GM19438 (cell line): ENCODE measurements around the gene TSEN54.

Source experiments
- ATAC-seq: cut with Tn5 transposase; IDR thresholded peaks from one replicate; pipeline ENCODE4 v1.9.1; 2021; ENCODE audit warnings: low read depth; ENCODE audit not compliant: unreplicated experiment

Gene TSEN54

GRCh38 chr17:75558666-75559530 is 42.6 kb downstream of the TSEN54 start:
- no peak for ATAC-seq

GRCh38 chr17:75559958-75560533 is 43.7 kb downstream of the TSEN54 start:
- ATAC-seq, result no peak

- no peak for ATAC-seq
Observed at GRCh38 chr17:75561927-75562603, 45.7 kb downstream of the TSEN54 start.

GRCh38 chr17:75563063-75563758 is 46.9 kb downstream of the TSEN54 start:
- ATAC-seq, result no peak

- no peak for ATAC-seq
Observed at GRCh38 chr17:75564195-75564594, 47.9 kb downstream of the TSEN54 start.

GRCh38 chr17:75565066-75565465 is 48.7 kb downstream of the TSEN54 start:
- ATAC-seq, result no peak

GRCh38 chr17:75565618-75566017 is 49.3 kb downstream of the TSEN54 start:
- ATAC-seq, result no peak

- ATAC-seq, result no peak
Observed at GRCh38 chr17:75566416-75566815, 50.1 kb downstream of the TSEN54 start.

- ATAC-seq, result no peak
Observed at GRCh38 chr17:75566834-75567233, 50.5 kb downstream of the TSEN54 start.

GRCh38 chr17:75568412-75569255 is 52.3 kb downstream of the TSEN54 start:
- no peak for ATAC-seq

- ATAC-seq, result no peak
Observed at GRCh38 chr17:75570034-75570676, 53.8 kb downstream of the TSEN54 start.

GRCh38 chr17:75570772-75571171 is 54.4 kb downstream of the TSEN54 start:
- no peak for ATAC-seq

- ATAC-seq, result no peak
Observed at GRCh38 chr17:75571197-75571884, 55.0 kb downstream of the TSEN54 start.

GRCh38 chr17:75571885-75572215 is 55.5 kb downstream of the TSEN54 start:
- ATAC-seq, result no peak

GRCh38 chr17:75572713-75573539 is 56.6 kb downstream of the TSEN54 start:
- no peak for ATAC-seq

GRCh38 chr17:75573540-75573957 is 57.2 kb downstream of the TSEN54 start:
- no peak for ATAC-seq

- ATAC-seq, result no peak
Observed at GRCh38 chr17:75573994-75574393, 57.7 kb downstream of the TSEN54 start.
